Pancreas (tissue), 10 donors: Measurements from ENCODE around the gene ADAMTSL1. TPM values are rescaled to one million over a fixed set of nuclear protein-coding genes. Genes with fewer than 3 reads are reported as not detected.

ENCODE experiments used
- ATAC-seq, 4 donors: fragments of 200-7000 bp; cut with Tn5 transposase; one replicate each; pipeline versions ENCODE4 v1.8.0 to v1.9.1; 2020; ENCODE audit warnings: mild to moderate bottlenecking in 4 of 4, moderate library complexity in 4 of 4
- DNase-seq, 6 donors: peaks; one replicate each; pipeline ENCODE4 v3.0.0-alpha.2; 2020
- FAIRE-seq: peaks from 2 replicates; lab custom pipeline; 2012; peaks lifted over from hg19 to GRCh38; lab: Jason Lieb, UNC
- H3K27ac ChIP-seq, 4 donors: fragments of 200-600 bp; sonication (generic); 1 replicate in 3 of 4; 2 replicates in 1 of 4; pipeline versions ENCODE4 v1.5.0 to v1.8.0; 2020
- H3K27me3 ChIP-seq, 4 donors: fragments of 200-600 bp; one replicate each; pipeline ENCODE4 v1.8.0; 2021
- H3K36me3 ChIP-seq, 3 donors: fragments of 200-600 bp; sonication (generic) in 1 of 3; one replicate each; pipeline versions ENCODE4 v1.5.0 to v1.8.0; 2020 to 2021
- H3K4me1 ChIP-seq, 3 donors: fragments of 200-600 bp; one replicate each; pipeline ENCODE4 v1.8.0; 2021
- H3K4me3 ChIP-seq, 4 donors: fragments of 200-600 bp; sonication (generic) in 2 of 4; one replicate each; pipeline versions ENCODE4 v1.5.0 to v1.8.0; 2020 to 2021
- H3K9me3 ChIP-seq, 4 donors: fragments of 200-600 bp; one replicate each; pipeline ENCODE4 v1.8.0; 2021
- CTCF ChIP-seq, 4 donors: fragments of 200-600 bp; sonication (generic) in 3 of 4; IDR thresholded peaks; one replicate each; pipeline versions ENCODE4 v1.5.0 to v1.8.0; 2021; ENCODE audit warnings: antibody characterized with exemption in 4 of 4
- WGBS, 2 donors: extraction: QIAGEN DNeasy Blood & Tissue Kit; methylation state at CpG; one replicate each; pipeline ENCODE4 v1.1.7; 2013; 5-methylcytosine and 5-hydroxymethylcytosine counted together
- intact Hi-C, 3 donors: fragments of 100-400 bp; cut with DNase I; formaldehyde crosslinking; loops; one replicate each; pipeline versions ENCODE4 v1.11.1 to v1.14.2; 2022
- polyA plus RNA-seq, 2 donors: library from polyadenylated mRNA; stranded (reverse); fragments of 200-250 nt; gene quantifications; one replicate each; pipeline ENCODE4 v1.2.3, GENCODE V29; 2013
- total RNA-seq, 6 donors: library from RNA; stranded (reverse); fragmentation: NEBNext Ultra II Directional in 4 of 6; extraction: Animal tissue kit (Norgen Biotek cat#: 25700) in 4 of 6; gene quantifications; one replicate each; pipeline versions ENCODE4 v1.2.1 to v1.2.4, GENCODE V29; 2021 to 2023
- donor health status: healthy with polysubstance abuse.
- donor health status: DM: no; HTN: no; CAD: no; lungs with moderate emphysema.
- donor health status: DM: no; HTN: no; CAD: no.
- donor health status: control.
- donor health status: control.
- donor health status: Bipolar disorder and iron deficiency.
- donor health status: DM: yes; HTN: yes; CAD: no.
- donor health status: DM: no; HTN: no; CAD: no.
- donor health status: DM: no; HTN: no; CAD: no.
- donor health status: DM: yes; HTN: yes; CAD: no.

The ADAMTSL1 gene
- total and polyA plus RNA-seq, 8 donors, result 0.24 to 2.1 (median 0.67) TPM

- 97 to 100% methylated on average over 1 of the region's 1 CpG for WGBS, 2 donors
- H3K27me3 ChIP-seq, result no peaks in the 10 kb centered on the region
- no peaks in the 10 kb centered on the region for H3K9me3 ChIP-seq
- H3K27ac ChIP-seq, result no peak overlapping the region
- no peak for TF ChIP-seq CTCF (IDR thresholded peaks at IDR 0.05)
- no peaks in the 10 kb centered on the region for H3K36me3 ChIP-seq
- FAIRE-seq, result no peak
- intact Hi-C loops, result no loop called here
- no peak for DNase-seq
- H3K4me1 ChIP-seq, result no peaks in the 10 kb centered on the region
- no peak overlapping the region for H3K4me3 ChIP-seq
- ATAC-seq, result no peak
These were observed 268.0 kb downstream of the ADAMTSL1 start for GRCh38 chr9:18741945-18742344.

- H3K36me3 ChIP-seq, result no peaks in the 10 kb centered on the region
- no peak overlapping the region for H3K4me3 ChIP-seq
- H3K27ac ChIP-seq, result no peak overlapping the region
- TF ChIP-seq CTCF (IDR thresholded peaks at IDR 0.05), result no peak
- no peaks in the 10 kb centered on the region for H3K27me3 ChIP-seq
- WGBS, 2 donors, result 17 to 19% methylated on average over 6 of the region's 6 CpGs
- no peak for ATAC-seq
- intact Hi-C loops, result no loop called here
- no peaks in the 10 kb centered on the region for H3K4me1 ChIP-seq
- H3K9me3 ChIP-seq, result no peaks in the 10 kb centered on the region
- no peak for DNase-seq
- no peak for FAIRE-seq
These were observed 269.5 kb downstream of the ADAMTSL1 start for GRCh38 chr9:18743421-18743820.

GRCh38 chr9:18743971-18744370 is 270.0 kb downstream of the ADAMTSL1 start:
- H3K27ac ChIP-seq, result no peak overlapping the region
- ATAC-seq (no peak), FAIRE-seq (no peak), DNase-seq (no peak)
- no peak for TF ChIP-seq CTCF (IDR thresholded peaks at IDR 0.05)
- no peak overlapping the region for H3K4me3 ChIP-seq
- intact Hi-C loops, result no loop called here
- H3K36me3 ChIP-seq, result no peaks in the 10 kb centered on the region
- WGBS, 2 donors, result 80 to 83% methylated on average over 2 of the region's 2 CpGs
- H3K27me3 ChIP-seq, result no peaks in the 10 kb centered on the region
- no peaks in the 10 kb centered on the region for H3K9me3 ChIP-seq
- no peaks in the 10 kb centered on the region for H3K4me1 ChIP-seq

DNA sequence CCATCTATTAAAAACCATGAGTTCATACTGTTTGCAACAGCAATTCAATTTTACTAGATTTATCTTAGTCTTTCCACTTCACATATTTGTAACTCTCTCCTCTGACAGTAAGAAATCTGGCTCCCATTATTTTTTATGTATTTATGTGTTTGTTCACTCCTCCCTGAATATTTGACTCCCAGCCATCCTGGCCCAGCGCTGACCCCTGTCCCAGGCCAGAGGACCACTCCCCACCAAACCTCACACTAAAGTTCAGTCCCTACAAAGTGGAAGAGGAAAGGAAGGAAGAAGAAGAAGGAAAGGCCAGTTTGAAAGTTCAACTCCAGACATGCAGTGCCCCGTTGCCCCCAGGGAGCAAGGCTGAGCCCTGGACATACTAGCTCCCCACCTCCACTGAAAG is 271.8 kb downstream of the ADAMTSL1 start:
- no peaks in the 10 kb centered on the region for H3K36me3 ChIP-seq
- no peaks in the 10 kb centered on the region for H3K27me3 ChIP-seq
- no peak overlapping the region for H3K27ac ChIP-seq
- intact Hi-C loops, result no loop called here
- TF ChIP-seq CTCF (IDR thresholded peaks at IDR 0.05), result no peak
- H3K4me1 ChIP-seq, result no peaks in the 10 kb centered on the region
- H3K9me3 ChIP-seq, result no peaks in the 10 kb centered on the region
- 89 to 94% methylated on average over 2 of the region's 2 CpGs for WGBS, 2 donors
- H3K4me3 ChIP-seq, result no peak overlapping the region
- DNase-seq, result no peak
- ATAC-seq, result no peak
- FAIRE-seq, result no peak

- no peak for TF ChIP-seq CTCF (IDR thresholded peaks at IDR 0.05)
- FAIRE-seq, result no peak
- no peaks in the 10 kb centered on the region for H3K27me3 ChIP-seq
- H3K9me3 ChIP-seq, result no peaks in the 10 kb centered on the region
- intact Hi-C loops, result no loop called here
- H3K4me1 ChIP-seq, result no peaks in the 10 kb centered on the region
- H3K27ac ChIP-seq, result no peak overlapping the region
- DNase-seq, result no peak
- WGBS, 2 donors, result 27 to 35% methylated on average over 1 of the region's 1 CpG
- H3K4me3 ChIP-seq, result no peak overlapping the region
- no peaks in the 10 kb centered on the region for H3K36me3 ChIP-seq
- ATAC-seq, result no peak
These were observed 272.7 kb downstream of the ADAMTSL1 start for GRCh38 chr9:18746631-18747030.
